Uterus (tissue), 2 donors: ENCODE data around the gene TNFAIP2.

ENCODE experiments used
- CTCF ChIP-seq, 4 experiments: fragments of 200-600 bp in 2 of 4; fragments of 450-650 bp in 2 of 4; sonication (generic) in 2 of 4; IDR thresholded peaks; one replicate each; pipeline ENCODE4 v1.5.1; 2016 to 2019; ENCODE audit warnings: antibody characterized with exemption in 4 of 4, mild to moderate bottlenecking in 2 of 4, moderate library complexity in 1 of 4
- POLR2A ChIP-seq, 2 donors: fragments of 450-650 bp; IDR thresholded peaks; one replicate each; pipeline ENCODE4 v1.6.1; 2016; ENCODE audit warnings: antibody characterized with exemption in 2 of 2, mild to moderate bottlenecking in 1 of 2, moderate library complexity in 1 of 2

- TF ChIP-seq CTCF (IDR thresholded peaks at IDR 0.05): peak in 1 of 4 experiments; percentile 1
- no peak for TF ChIP-seq POLR2A (IDR thresholded peaks at IDR 0.05)
Measured at GRCh38 chr14:103136388-103137271, 13.4 kb downstream of the TNFAIP2 start.
